Breast epithelium (tissue), 4 donors: ENCODE measurements around the gene GABARAPL2. TPM values are rescaled to one million over a fixed set of nuclear protein-coding genes. Genes with fewer than 3 reads are reported as not detected.

Source experiments
- DNase-seq, 2 donors: peaks; one replicate each; pipeline ENCODE4 v3.0.0-alpha.2; 2019; ENCODE audit warnings: low spot score in 2 of 2
- H3K27ac ChIP-seq, 2 donors: fragments of 200-600 bp; sonication (generic) in 1 of 2; one replicate each; pipeline ENCODE4 v1.5.1; 2016 to 2019; ENCODE audit warnings: mild to moderate bottlenecking in 1 of 2
- H3K27me3 ChIP-seq, 2 donors: fragments of 200-600 bp; sonication (generic) in 1 of 2; one replicate each; pipeline versions ENCODE4 v1.5.1 to v1.6.0; 2017 to 2019; ENCODE audit warnings: control low read depth in 1 of 2, mild to moderate bottlenecking in 1 of 2
- H3K36me3 ChIP-seq: fragments of 200-600 bp; one replicate; pipeline ENCODE4 v1.5.1; 2019
- H3K4me1 ChIP-seq, 2 donors: fragments of 200-600 bp; sonication (generic); one replicate each; pipeline ENCODE4 v1.5.1; 2016 to 2019; ENCODE audit warnings: control low read depth in 1 of 2
- H3K4me3 ChIP-seq, 3 donors: fragments of 200-600 bp; sonication (generic); 1 replicate in 2 of 3; 2 replicates in 1 of 3; pipeline ENCODE4 v1.5.1; 2016 to 2019; ENCODE audit warnings: mild to moderate bottlenecking in 3 of 3, moderate library complexity in 2 of 3
- H3K9me3 ChIP-seq, 2 donors: fragments of 200-600 bp; sonication (generic) in 1 of 2; one replicate each; pipeline ENCODE4 v1.5.1; 2016 to 2019; ENCODE audit warnings: control low read depth in 1 of 2
- POLR2A ChIP-seq: fragments of 450-650 bp; IDR thresholded peaks from one replicate; pipeline ENCODE4 v1.6.1; 2016; ENCODE audit warnings: antibody characterized with exemption, mild to moderate bottlenecking, moderate library complexity
- POLR2AphosphoS5 ChIP-seq, 3 donors: sonication (generic); formaldehyde crosslinking; IDR thresholded peaks; one replicate each; pipeline ENCODE4 v1.6.1; 2017; ENCODE audit warnings: antibody characterized with exemption in 3 of 3
- intact Hi-C: fragments of 100-400 bp; cut with DNase I; formaldehyde crosslinking; loops from one replicate; pipeline ENCODE4 v1.15.1; 2023; ENCODE audit warnings: low total_unique reads
- total RNA-seq, 3 donors: library from RNA; depleted of rRNA; stranded (reverse); fragments of >200 nt; gene quantifications; one replicate each; pipeline ENCODE4 v1.1.0, GENCODE V29; 2016
- TF ChIP-seq, protein P1 (sequence below), 3 donors: fragments of 450-650 bp; IDR thresholded peaks; one replicate each; pipeline ENCODE4 v1.5.1; 2016 to 2017; ENCODE audit warnings: antibody characterized with exemption in 3 of 3, mild to moderate bottlenecking in 3 of 3, moderate library complexity in 3 of 3

GABARAPL2 gene, protein sequence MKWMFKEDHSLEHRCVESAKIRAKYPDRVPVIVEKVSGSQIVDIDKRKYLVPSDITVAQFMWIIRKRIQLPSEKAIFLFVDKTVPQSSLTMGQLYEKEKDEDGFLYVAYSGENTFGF
- total RNA-seq = 100 to 1,000 TPM in 2 of 3 donors, 10 to 100 TPM in 1; 95.2 to 128 (median 104) TPM

DNA sequence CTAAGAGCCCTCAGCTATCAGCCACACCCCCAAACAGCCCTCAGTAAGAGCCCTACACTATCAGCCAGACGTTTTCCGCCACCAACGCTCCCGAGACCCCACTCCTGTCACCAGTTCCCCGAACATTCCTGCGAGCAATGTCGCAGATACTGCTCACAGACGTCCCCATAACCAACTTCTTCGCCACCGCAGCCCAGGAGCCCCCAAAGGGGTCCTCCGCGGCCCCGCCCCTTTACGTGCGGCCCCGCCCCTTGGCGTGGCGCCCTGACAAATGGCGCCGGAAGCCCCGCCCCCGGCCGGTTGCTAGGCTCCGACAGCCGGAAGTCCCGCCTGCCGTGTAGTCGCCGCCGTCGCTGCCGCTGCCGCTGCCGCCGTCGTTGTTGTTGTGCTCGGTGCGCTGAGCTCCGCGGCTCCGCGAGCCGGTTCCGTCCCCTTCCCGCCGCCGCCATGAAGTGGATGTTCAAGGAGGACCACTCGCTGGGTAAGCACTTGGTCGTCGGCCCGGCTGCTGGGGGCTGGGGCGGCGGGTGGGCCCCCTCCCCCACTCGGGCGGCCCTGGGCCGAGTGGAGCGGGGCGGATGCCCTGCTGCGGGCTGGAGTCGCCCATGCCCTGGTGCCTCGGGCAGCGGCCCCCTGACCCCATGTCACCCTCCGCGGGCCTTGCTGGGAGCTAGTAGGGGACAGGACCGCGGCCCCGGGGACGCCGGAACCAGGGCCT is at the start of gene GABARAPL2:
TSS of gene GABARAPL2 (plus strand) at position 340 of the 718 bp plus-strand sequence. CDS start at position 448, 108 bp downstream.
- peak; percentile 67 to 75 for DNase-seq
- TF ChIP-seq, protein P1, sequence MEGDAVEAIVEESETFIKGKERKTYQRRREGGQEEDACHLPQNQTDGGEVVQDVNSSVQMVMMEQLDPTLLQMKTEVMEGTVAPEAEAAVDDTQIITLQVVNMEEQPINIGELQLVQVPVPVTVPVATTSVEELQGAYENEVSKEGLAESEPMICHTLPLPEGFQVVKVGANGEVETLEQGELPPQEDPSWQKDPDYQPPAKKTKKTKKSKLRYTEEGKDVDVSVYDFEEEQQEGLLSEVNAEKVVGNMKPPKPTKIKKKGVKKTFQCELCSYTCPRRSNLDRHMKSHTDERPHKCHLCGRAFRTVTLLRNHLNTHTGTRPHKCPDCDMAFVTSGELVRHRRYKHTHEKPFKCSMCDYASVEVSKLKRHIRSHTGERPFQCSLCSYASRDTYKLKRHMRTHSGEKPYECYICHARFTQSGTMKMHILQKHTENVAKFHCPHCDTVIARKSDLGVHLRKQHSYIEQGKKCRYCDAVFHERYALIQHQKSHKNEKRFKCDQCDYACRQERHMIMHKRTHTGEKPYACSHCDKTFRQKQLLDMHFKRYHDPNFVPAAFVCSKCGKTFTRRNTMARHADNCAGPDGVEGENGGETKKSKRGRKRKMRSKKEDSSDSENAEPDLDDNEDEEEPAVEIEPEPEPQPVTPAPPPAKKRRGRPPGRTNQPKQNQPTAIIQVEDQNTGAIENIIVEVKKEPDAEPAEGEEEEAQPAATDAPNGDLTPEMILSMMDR (IDR thresholded peaks at IDR 0.05) = no peak
- TF ChIP-seq POLR2AphosphoS5 (IDR thresholded peaks at IDR 0.05) (peak; percentile 80 to 95 (median 94)), POLR2A (peak; percentile 87)
- intact Hi-C loops = no loop called here
- H3K27ac ChIP-seq = peak within 1 kb of the TSS; percentile 73 to 84
- H3K4me3 ChIP-seq = peak within 1 kb of the TSS; percentile 78 to 98 (median 95)
- no peaks in the 10 kb centered on the region for H3K27me3 ChIP-seq
- H3K4me1 ChIP-seq = peaks cover 0 to 11% of the 10 kb centered on the region in 2 donors
- no peaks in the 10 kb centered on the region for H3K9me3 ChIP-seq
- no peaks in the 10 kb centered on the region for H3K36me3 ChIP-seq

- no peak for DNase-seq
- no peaks in the 10 kb centered on the region for H3K9me3 ChIP-seq
- TF ChIP-seq POLR2AphosphoS5 (IDR thresholded peaks at IDR 0.05) (no peak), POLR2A (no peak)
- TF ChIP-seq, protein P1 (IDR thresholded peaks at IDR 0.05) = no peak
- no peak overlapping the region for H3K27ac ChIP-seq
- no peaks in the 10 kb centered on the region for H3K36me3 ChIP-seq
- no peak overlapping the region for H3K4me3 ChIP-seq
- H3K27me3 ChIP-seq = no peaks in the 10 kb centered on the region
- intact Hi-C loops = no loop called here
- H3K4me1 ChIP-seq = no peaks in the 10 kb centered on the region
Observed at GRCh38 chr16:75519175-75519574, 47.0 kb upstream of the GABARAPL2 start.

DNA sequence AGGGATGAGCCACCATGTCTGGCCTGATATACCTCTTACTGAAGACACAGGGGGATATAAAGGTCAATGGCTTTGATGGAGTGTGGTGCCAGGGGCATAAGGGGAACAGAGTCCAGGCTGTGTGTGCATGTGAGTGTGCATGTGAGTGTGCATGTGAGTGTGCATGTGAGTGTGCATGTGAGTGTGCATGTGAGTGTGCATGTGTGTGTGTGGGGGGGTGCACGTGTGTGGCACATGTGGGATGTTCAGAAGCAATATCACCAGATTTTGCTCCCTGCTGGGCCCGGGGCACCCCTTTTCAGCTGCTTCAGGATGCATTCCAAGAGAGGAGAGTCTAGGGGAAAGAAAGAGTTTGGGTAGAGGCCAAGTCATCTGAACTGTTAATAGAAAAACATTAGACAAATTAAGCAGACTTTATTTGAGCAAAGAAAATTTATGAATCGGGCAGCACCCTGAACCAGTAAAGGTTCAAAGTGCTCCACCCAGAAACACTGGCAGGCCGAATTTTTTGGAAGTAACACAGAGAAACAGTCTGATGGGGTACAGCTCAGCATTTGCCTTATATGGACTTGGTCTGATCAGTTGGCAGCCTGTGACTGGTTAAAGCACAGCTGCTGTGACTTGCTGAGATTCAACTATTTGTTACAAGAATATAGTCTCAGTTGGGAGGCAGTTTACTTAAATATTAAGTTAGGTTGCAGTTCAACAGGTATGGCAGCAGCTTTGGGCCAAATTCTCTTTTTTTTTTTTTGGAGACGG is 40.0 kb upstream of the GABARAPL2 start:
- DNase-seq = no peak
- Histone ChIP-seq H3K36me3 (no peaks in the 10 kb centered on the region), H3K27ac (no peak overlapping the region)

DNA sequence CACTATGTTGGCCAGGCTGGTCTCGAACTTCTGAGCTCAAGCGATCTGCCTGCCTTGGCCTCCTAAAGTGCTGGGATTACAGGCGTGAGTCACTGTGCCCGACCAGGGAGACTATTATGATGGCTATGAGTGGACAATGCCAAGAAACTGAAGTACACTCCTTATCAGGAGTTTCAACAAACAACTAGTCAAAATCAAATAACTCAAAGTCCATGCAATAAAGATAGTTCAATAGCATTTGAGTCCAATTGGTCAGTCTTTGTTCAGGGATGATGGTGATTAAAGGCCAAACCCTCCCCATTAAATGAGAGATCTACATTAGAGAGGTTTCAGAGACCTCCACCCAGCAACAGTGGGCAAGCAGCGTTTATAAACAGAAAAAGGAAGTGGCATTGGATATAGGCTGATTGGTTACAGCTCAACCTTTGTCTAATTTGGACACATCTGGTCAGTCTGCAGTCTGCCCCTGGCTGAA is 38.3 kb upstream of the GABARAPL2 start:
- no peaks in the 10 kb centered on the region for H3K9me3 ChIP-seq
- no peak overlapping the region for H3K27ac ChIP-seq
- DNase-seq = no peak
- no peak overlapping the region for H3K4me3 ChIP-seq
- H3K27me3 ChIP-seq = no peaks in the 10 kb centered on the region
- no peaks in the 10 kb centered on the region for H3K36me3 ChIP-seq
- H3K4me1 ChIP-seq = no peaks in the 10 kb centered on the region
- TF ChIP-seq POLR2AphosphoS5 (IDR thresholded peaks at IDR 0.05) (no peak), POLR2A (no peak)
- TF ChIP-seq, protein P1 (IDR thresholded peaks at IDR 0.05) = no peak
- intact Hi-C loops = no loop called here

More for the DNA sequence above, 40.0 kb upstream of the GABARAPL2 start:
- Histone ChIP-seq H3K4me3 (no peak overlapping the region), H3K9me3 (no peaks in the 10 kb centered on the region), H3K27me3 (no peaks in the 10 kb centered on the region), H3K4me1 (no peaks in the 10 kb centered on the region)
- no peak for TF ChIP-seq POLR2AphosphoS5 (IDR thresholded peaks at IDR 0.05)
- TF ChIP-seq, protein P1 (IDR thresholded peaks at IDR 0.05) = no peak
- no peak for TF ChIP-seq POLR2A
- intact Hi-C loops = no loop called here
